Measurements from ENCODE around the gene CD300LG.
"Not testable (repeated sequence)": the region's sequence is repeated elsewhere in the genome, so short reads cannot be mapped to it uniquely, and the experiment has no call there.

CD300LG gene
- total RNA-seq = 0 reads per million in 9 experiments

DNA sequence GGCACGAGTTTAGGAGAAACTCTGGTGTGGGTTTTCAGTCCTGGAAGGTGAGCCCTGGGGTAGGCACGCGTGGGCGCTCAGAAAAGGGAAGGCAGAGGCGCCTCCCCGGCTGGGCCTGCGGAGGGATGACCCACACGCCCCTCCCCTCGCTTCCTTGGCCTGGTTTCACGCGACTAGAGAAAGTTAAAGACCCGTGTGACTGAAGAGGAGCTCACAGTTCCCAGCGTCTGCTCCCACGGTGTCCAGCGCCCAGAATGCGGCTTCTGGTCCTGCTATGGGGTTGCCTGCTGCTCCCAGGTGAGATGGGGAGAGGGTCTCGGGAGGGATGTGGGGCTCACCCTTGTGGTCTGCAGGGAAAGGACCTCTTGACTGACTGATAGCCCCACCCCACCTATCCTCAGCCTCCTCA lies at the start of gene CD300LG:
Gene CD300LG (plus strand): TSS at position 214 of the 409 bp plus-strand sequence. CDS start 41 bp downstream, at position 255.
- peaks cover 42 to 69% of the 10 kb centered on the region in 2 donors for H3K27me3 Mint-ChIP-seq
- no peaks in the 10 kb centered on the region for H3K36me3 Mint-ChIP-seq (ENCODE audit: insufficient read depth)
- no peak within 1 kb of the TSS for H3K27ac Mint-ChIP-seq
- DNase-seq (no peak), ATAC-seq (replicated peaks) (no peak)
- H3K4me3 Mint-ChIP-seq = no peak within 1 kb of the TSS
- peaks cover 0 to 2% of the 10 kb centered on the region in 2 donors for H3K9me3 Mint-ChIP-seq
- H3K4me1 Mint-ChIP-seq (ENCODE audit: low read depth in 2 of 2) = peaks cover 0 to 7% of the 10 kb centered on the region in 2 donors

DNA sequence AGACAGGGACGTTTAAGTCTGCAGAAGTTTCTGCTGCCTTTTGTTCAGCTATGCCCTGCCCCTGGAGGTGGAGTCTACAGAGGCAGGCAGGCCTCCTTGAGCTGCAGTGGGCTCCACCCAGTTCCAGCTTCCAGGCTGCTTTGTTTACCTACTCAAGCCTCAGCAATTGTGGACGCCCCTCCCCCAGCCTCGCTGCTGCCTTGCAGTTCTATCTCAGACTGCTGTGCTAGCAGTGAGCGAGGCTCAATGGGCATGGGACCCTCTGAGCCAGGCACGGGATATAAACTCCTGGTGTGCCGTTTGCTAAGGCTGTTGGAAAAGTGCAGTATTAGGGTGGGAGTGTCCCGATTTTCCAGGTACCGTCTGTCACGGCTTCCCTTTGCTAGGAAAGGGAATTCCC lies 49.0 kb upstream of the CD300LG start:
- not testable (repeated sequence) for H3K27ac Mint-ChIP-seq; ATAC-seq (replicated peaks); H3K4me1 Mint-ChIP-seq (ENCODE audit: low read depth in 2 of 2); H3K4me3 Mint-ChIP-seq; DNase-seq; H3K36me3 Mint-ChIP-seq (ENCODE audit: insufficient read depth); H3K9me3 Mint-ChIP-seq
- H3K27me3 Mint-ChIP-seq = peaks cover 57 to 68% of the 10 kb centered on the region in 2 donors

- no peak for ATAC-seq (replicated peaks)
- H3K9me3 Mint-ChIP-seq = no peaks in the 10 kb centered on the region
- no peak overlapping the region for H3K4me3 Mint-ChIP-seq
Observed at GRCh38 chr17:43799047-43799446, 47.9 kb upstream of the CD300LG start.

DNA sequence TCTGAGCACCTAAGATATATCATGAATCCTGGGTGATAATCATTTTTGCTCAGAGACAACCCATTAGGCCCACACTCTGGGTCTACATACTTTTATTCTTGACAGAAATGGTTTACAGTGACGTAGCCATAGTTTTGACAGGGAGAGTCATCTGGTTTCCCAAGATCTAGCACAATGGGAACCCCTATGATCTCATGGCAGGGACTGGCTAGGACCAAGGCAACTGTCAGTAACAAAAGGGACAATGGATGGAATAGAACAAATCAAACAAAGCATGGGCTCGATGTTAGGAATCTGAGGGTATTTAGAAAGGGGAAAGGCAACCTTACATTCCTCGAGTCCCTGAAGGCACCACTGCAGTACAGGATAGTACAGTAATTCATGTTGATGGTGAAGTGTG lies 46.2 kb upstream of the CD300LG start:
- H3K27ac Mint-ChIP-seq = no peak overlapping the region
- ATAC-seq (replicated peaks) (no peak), DNase-seq (no peak)
- H3K4me3 Mint-ChIP-seq = no peak overlapping the region
- H3K36me3 Mint-ChIP-seq (ENCODE audit: insufficient read depth) = no peaks in the 10 kb centered on the region
- peaks cover 51 to 74% of the 10 kb centered on the region in 2 donors for H3K27me3 Mint-ChIP-seq
- H3K4me1 Mint-ChIP-seq (ENCODE audit: low read depth in 2 of 2) = no peaks in the 10 kb centered on the region
- H3K9me3 Mint-ChIP-seq = no peaks in the 10 kb centered on the region

More at GRCh38 chr17:43799047-43799446, 47.9 kb upstream of the CD300LG start:
- H3K27me3 Mint-ChIP-seq = peaks cover 57 to 74% of the 10 kb centered on the region in 2 donors
- H3K4me1 Mint-ChIP-seq (ENCODE audit: low read depth in 2 of 2) = no peaks in the 10 kb centered on the region
- no peak overlapping the region for H3K27ac Mint-ChIP-seq
- H3K36me3 Mint-ChIP-seq (ENCODE audit: insufficient read depth) = no peaks in the 10 kb centered on the region
- DNase-seq = no peak

GRCh38 chr17:43801844-43802243 lies 45.1 kb upstream of the CD300LG start:
- H3K4me3 Mint-ChIP-seq = no peak overlapping the region
- H3K4me1 Mint-ChIP-seq (ENCODE audit: low read depth in 2 of 2) = no peaks in the 10 kb centered on the region
- no peak for ATAC-seq (replicated peaks)
- H3K27me3 Mint-ChIP-seq = peaks cover 40 to 66% of the 10 kb centered on the region in 2 donors
- no peaks in the 10 kb centered on the region for H3K9me3 Mint-ChIP-seq
- no peak overlapping the region for H3K27ac Mint-ChIP-seq
- H3K36me3 Mint-ChIP-seq (ENCODE audit: insufficient read depth) = no peaks in the 10 kb centered on the region
- DNase-seq = no peak

GRCh38 chr17:43803758-43804157 lies 43.2 kb upstream of the CD300LG start:
- Mint-ChIP-seq H3K4me3 (no peak overlapping the region), H3K27ac (no peak overlapping the region), H3K27me3 (peaks cover 38 to 62% of the 10 kb centered on the region in 2 donors), H3K36me3 (ENCODE audit: insufficient read depth) (no peaks in the 10 kb centered on the region), H3K9me3 (no peaks in the 10 kb centered on the region), H3K4me1 (ENCODE audit: low read depth in 2 of 2) (no peaks in the 10 kb centered on the region)
- no peak for ATAC-seq (replicated peaks)
- DNase-seq = no peak

GRCh38 chr17:43805117-43805516 lies 41.9 kb upstream of the CD300LG start:
- no peaks in the 10 kb centered on the region for H3K36me3 Mint-ChIP-seq (ENCODE audit: insufficient read depth)
- no peak for DNase-seq
- no peak overlapping the region for H3K27ac Mint-ChIP-seq
- H3K27me3 Mint-ChIP-seq = peaks cover 38 to 63% of the 10 kb centered on the region in 2 donors
- no peak for ATAC-seq (replicated peaks)
- no peaks in the 10 kb centered on the region for H3K4me1 Mint-ChIP-seq (ENCODE audit: low read depth in 2 of 2)
- no peaks in the 10 kb centered on the region for H3K9me3 Mint-ChIP-seq
- no peak overlapping the region for H3K4me3 Mint-ChIP-seq

- H3K36me3 Mint-ChIP-seq (ENCODE audit: insufficient read depth) = no peaks in the 10 kb centered on the region
- DNase-seq = no peak
- H3K27me3 Mint-ChIP-seq = peaks cover 46 to 64% of the 10 kb centered on the region in 2 donors
- H3K4me1 Mint-ChIP-seq (ENCODE audit: low read depth in 2 of 2) = no peaks in the 10 kb centered on the region
- no peak overlapping the region for H3K4me3 Mint-ChIP-seq
- ATAC-seq (replicated peaks) = no peak
- H3K9me3 Mint-ChIP-seq = no peaks in the 10 kb centered on the region
- no peak overlapping the region for H3K27ac Mint-ChIP-seq
Observed at GRCh38 chr17:43808076-43808475, 38.9 kb upstream of the CD300LG start.

- Mint-ChIP-seq H3K9me3 (no peaks in the 10 kb centered on the region), H3K4me1 (ENCODE audit: low read depth in 2 of 2) (no peaks in the 10 kb centered on the region), H3K4me3 (no peak overlapping the region), H3K27me3 (peaks cover 40 to 61% of the 10 kb centered on the region in 2 donors), H3K36me3 (ENCODE audit: insufficient read depth) (no peaks in the 10 kb centered on the region), H3K27ac (no peak overlapping the region)
- ATAC-seq (replicated peaks) (no peak), DNase-seq (no peak)
Observed at GRCh38 chr17:43809121-43809520, 37.9 kb upstream of the CD300LG start.

DNA sequence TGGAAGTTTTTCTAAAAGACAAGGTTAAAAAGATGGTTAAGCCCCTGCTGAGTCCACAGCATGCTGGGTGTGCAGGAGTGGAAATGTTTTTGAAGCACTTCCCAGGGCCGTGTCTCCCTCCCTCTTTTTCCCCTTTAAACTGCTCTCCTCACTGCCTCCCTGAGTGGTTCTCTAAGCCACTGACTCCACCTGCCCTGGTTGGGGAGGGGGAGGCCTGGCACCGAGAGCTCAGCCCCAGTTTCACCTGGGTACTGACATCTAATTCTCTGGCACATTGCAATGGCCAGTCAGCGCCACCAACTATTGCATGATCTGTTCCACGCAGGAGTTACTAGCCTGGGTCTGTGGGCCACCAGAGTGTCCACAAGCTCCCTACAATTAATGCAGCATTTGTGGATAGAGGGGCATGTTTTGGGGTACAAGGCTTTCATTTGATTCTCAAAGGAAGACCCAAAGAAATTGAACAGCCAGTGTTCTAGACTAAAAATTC lies 36.7 kb upstream of the CD300LG start:
- DNase-seq (no peak), ATAC-seq (replicated peaks) (no peak)
- H3K4me1 Mint-ChIP-seq (ENCODE audit: low read depth in 2 of 2) = no peaks in the 10 kb centered on the region
- no peak overlapping the region for H3K27ac Mint-ChIP-seq
- H3K4me3 Mint-ChIP-seq = no peak overlapping the region
- H3K27me3 Mint-ChIP-seq = peaks cover 33 to 49% of the 10 kb centered on the region in 2 donors
- H3K36me3 Mint-ChIP-seq (ENCODE audit: insufficient read depth) = no peaks in the 10 kb centered on the region
- no peaks in the 10 kb centered on the region for H3K9me3 Mint-ChIP-seq

GRCh38 chr17:43810823-43811222 lies 36.2 kb upstream of the CD300LG start:
- H3K4me3 Mint-ChIP-seq = no peak overlapping the region
- no peaks in the 10 kb centered on the region for H3K4me1 Mint-ChIP-seq (ENCODE audit: low read depth in 2 of 2)
- no peak for ATAC-seq (replicated peaks)

DNA sequence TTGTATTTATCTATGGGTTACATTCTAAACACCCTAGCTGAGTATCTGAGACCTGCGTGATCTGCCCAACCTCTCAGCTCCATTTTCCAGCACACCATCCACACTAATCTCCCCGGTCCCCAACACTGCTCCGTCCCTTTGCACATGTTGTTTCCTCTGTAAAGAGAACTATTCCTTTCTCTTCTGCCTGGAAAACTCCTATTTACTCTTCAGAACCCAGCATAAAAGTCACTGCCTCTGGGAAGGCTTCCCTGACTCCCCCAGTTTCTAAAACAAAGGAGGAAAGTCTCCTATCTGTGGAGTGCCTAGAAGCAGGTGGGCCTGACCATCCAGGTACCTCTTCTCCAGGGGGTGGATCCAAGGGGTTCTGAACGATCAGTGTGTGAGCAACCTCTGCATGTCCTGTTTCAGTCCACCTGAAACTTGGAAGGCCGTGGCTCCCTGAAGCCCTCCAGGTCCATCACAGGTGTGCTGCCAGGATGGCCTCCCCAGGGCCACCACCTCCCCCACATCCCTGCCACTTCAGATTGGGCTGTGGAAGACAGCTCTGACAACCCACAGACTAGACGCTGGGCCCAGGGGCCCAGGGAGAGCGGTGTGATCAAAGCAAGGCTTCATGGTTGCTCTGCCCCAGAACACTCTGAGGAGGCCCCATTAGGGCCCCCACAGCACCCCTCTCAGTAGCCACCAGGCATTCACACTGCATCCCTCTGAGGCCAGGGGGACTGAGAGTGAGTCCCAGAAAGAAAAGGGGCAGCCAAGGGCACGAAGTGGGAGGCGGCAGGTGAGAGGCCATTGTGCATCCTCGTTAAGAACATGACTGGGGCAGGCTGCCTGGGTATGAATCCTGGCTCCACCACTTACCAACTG lies 34.3 kb upstream of the CD300LG start:
- Mint-ChIP-seq H3K27me3 (peaks cover 31 to 38% of the 10 kb centered on the region in 2 donors), H3K4me3 (no peak overlapping the region), H3K4me1 (ENCODE audit: low read depth in 2 of 2) (no peaks in the 10 kb centered on the region), H3K9me3 (no peaks in the 10 kb centered on the region), H3K36me3 (ENCODE audit: insufficient read depth) (no peaks in the 10 kb centered on the region), H3K27ac (no peak overlapping the region)
- DNase-seq (no peak), ATAC-seq (replicated peaks) (no peak)

More at GRCh38 chr17:43810823-43811222, 36.2 kb upstream of the CD300LG start:
- no peak for DNase-seq
- Mint-ChIP-seq H3K9me3 (no peaks in the 10 kb centered on the region), H3K36me3 (ENCODE audit: insufficient read depth) (no peaks in the 10 kb centered on the region), H3K27me3 (peaks cover 31 to 45% of the 10 kb centered on the region in 2 donors), H3K27ac (no peak overlapping the region)

DNA sequence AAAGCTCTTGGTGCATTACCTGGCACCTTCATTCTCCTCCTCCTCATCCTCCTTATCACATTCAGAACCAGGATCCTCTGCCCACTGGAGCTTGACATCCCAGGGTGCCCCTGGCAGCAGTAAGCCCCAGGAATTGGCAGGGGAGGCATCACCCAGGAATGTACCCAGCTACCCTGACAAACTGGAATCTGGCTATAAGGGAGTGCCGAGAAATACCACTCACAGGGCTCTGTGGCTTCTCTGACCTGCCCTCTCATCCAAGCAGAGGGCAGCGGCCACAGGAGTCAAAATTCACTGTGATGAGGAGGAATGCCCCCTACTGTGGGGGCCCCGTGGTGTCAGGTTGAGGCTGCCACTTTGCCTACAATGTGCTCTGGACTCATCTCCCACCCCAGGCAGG lies 33.6 kb upstream of the CD300LG start:
- no peak for DNase-seq
- H3K9me3 Mint-ChIP-seq = no peaks in the 10 kb centered on the region
- ATAC-seq (replicated peaks) = no peak
- no peak overlapping the region for H3K4me3 Mint-ChIP-seq
- H3K4me1 Mint-ChIP-seq (ENCODE audit: low read depth in 2 of 2) = no peaks in the 10 kb centered on the region
- H3K27ac Mint-ChIP-seq = no peak overlapping the region
- peaks cover 28 to 38% of the 10 kb centered on the region in 2 donors for H3K27me3 Mint-ChIP-seq
- no peaks in the 10 kb centered on the region for H3K36me3 Mint-ChIP-seq (ENCODE audit: insufficient read depth)

DNA sequence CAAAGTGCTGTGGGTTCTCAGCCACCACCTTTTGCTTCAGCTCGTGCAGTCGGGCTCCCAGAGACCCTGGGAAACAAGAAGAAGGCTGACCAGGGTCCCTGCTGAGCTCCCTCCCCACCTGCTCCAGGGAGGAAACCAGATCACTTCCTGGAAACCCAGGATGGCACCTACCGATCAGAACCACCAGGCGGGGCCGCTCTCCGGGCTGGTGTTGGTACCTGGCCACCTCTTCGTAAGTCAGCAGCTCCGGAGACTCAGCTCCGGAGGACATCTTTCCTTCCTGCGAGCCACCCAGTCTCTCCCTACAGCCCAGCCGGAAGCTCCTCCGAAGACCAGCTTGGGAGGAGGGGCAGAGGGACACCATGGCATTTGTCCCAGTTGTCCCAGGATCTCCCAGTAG lies 33.0 kb upstream of the CD300LG start:
- Mint-ChIP-seq H3K4me1 (ENCODE audit: low read depth in 2 of 2) (no peaks in the 10 kb centered on the region), H3K9me3 (no peaks in the 10 kb centered on the region), H3K27ac (no peak overlapping the region), H3K27me3 (peaks cover 25 to 38% of the 10 kb centered on the region in 2 donors), H3K36me3 (ENCODE audit: insufficient read depth) (no peaks in the 10 kb centered on the region), H3K4me3 (no peak overlapping the region)
- no peak for ATAC-seq (replicated peaks)
- no peak for DNase-seq

Data from effector memory CD8-positive, alpha-beta T cell (primary cell).